Measurements from ENCODE around the gene GTF2H4.
A peak's percentile ranks its signal among the peaks of the same experiment; 100 is the strongest.
"Not testable (repeated sequence)": the region's sequence is repeated elsewhere in the genome, so short reads cannot be mapped to it uniquely, and the experiment has no call there.

GTF2H4 gene

GRCh38 chr6:30907758-30908591, at the start of gene GTF2H4:
GTF2H4 (plus strand) TSS chr6:30908207.
- peak; percentile 95 for DNase-seq

- not testable (repeated sequence) for DNase-seq
Observed at GRCh38 chr6:30859726-30860125, 48.3 kb upstream of the GTF2H4 start.

DNA sequence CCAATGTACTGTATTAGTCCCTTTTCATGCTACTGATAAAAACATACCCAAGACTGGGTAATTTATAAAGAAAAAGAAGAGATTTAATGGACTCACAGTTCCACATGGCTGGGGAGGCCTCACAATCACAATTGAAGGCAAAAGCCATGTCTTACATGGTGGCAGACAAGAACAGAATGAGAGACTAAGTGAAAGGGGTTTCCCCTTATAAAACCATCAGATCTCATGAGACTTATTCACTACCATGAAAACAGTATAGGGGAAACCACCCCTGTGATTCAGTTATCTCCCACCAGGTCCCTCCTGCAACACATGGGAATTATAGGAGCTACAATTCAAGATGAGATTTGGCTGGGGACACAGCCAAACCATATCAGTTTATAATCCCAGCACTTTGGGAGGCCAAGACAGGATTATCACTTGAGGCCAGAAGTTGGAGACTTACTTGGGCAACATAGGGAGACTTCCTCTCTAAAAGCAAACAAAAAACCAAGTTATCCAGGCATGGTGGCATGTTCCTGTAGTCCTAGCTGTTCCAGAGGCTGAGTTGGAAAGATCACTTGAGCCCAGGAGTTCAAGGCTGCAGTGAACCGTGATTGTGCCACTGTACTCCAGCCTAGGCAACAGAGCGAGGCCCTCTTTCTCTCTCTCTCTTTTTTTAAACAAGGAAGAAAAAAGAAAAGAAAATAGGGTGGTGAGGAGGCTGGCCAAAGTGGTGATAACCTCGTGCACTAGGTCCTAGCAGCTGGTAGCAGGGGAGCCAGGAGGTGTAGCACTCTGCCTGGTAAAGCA, 46.6 kb upstream of the GTF2H4 start:
- DNase-seq, result no peak

DNA sequence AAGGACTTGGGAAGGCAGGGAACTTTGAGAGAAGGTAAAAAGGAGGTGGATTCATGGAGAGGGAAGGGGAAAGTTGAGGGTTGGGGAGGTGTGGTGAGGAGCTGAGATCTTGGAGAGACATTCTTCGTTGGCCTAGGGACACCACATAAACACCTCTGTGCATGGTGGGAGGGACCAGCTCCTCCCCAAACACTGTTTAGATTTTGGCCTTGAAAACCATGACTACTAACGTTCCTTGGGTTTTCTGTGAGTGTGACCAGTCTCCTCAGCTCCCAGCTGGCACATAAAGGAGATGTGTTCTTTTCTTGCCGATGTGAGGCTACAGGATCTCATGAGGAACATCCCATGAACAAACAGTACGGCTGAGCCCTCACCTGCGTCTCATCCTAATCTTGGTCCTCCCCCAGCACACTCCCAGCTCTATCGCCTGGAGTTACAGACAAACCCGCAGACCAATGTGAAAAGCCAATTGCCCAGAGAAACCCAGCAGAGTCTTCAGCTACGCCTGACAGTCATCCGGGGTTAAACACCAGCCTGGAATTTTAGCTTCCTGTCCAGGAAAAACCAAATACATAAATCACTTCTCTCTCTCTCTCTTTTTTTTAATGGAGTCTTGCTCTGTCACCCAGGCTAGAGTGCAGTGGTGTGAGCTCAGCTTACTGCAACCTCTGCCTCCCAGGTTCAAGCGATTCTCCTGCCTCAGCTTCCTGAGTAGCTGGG, 45.7 kb upstream of the GTF2H4 start:
- DNase-seq, result no peak

- DNase-seq, result no peak
Observed at GRCh38 chr6:30864325-30864724, 43.7 kb upstream of the GTF2H4 start.

GRCh38 chr6:30869241-30869749, 38.7 kb upstream of the GTF2H4 start:
- DNase-seq, result not testable (repeated sequence)

DNA sequence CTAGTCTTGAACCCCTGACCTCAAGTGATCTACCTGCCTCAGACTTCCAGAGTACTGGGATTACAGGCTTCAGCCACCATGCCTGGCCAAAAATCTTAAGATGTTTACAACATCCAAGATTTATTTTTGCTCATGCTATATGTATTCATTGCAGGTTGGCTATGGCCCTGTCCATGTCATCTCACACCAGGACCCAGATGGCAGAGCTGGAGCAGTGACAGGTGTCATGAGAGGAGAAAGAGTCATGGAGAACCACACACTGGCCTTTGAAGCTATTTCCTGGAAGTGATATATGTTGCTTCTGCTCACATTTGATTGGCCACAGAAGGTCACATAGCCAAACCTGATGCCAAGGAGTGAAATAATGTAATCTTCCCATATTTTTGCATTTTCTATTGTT, 37.5 kb upstream of the GTF2H4 start:
- DNase-seq, result no peak

DNA sequence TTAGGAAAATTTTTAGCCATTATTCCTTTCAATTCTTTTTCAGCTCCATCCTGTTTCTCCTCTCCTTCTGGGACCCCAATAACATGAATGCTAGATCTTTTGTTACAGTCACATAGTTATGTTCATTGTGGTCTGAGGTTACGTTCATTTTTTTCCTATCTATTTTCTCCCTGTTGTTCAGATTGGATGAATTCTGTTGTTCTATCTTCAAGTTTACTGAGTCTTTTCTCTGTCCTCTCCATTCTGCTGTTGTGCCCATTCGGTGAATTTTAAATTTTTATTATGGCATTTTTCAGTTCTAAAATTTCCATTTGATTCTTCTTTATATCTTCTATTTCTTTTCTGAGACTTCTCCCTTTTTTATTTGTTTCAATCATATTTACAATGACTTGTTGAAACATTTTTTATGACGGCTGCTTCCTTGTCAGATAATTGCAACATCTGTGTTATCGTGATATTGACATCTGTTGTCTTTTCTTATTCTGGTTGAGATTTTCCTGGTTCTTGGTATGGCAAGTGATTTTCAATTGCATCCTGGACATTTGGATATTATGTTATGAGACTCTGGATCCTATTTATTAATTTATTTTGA, 36.3 kb upstream of the GTF2H4 start:
- no peak for DNase-seq

DNA sequence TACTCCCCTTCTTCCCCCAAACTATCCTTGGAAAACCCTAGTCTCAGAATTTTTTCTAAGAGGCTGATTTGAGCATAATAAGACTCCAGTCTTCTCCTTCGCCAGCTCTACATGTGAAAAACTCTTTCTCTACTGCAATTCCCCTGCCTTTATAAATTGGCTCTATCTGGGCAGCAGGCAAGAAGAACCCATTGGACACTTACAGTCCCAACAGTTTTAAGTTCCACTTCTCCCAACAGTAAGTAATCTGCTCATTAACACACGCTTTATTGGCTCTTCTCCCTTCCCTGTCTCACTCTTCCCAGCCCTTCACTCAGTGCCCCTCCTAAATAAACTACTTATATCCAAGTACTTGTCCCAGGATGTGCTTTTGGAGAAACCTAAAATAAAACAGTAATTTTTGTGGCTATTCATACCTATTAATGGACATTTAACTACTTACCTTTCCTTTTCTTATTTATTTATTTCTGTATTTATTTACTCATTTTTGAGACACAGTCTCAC, 34.8 kb upstream of the GTF2H4 start:
- no peak for DNase-seq

- not testable (repeated sequence) for DNase-seq
Observed at GRCh38 chr6:30873795-30874194, 34.2 kb upstream of the GTF2H4 start.

GRCh38 chr6:30875244-30876038, 32.6 kb upstream of the GTF2H4 start:
- DNase-seq, result no peak

GRCh38 chr6:30876039-30876730, 31.8 kb upstream of the GTF2H4 start:
- no peak for DNase-seq

- peak; percentile 57 for DNase-seq
Observed at GRCh38 chr6:30877419-30878262, 30.4 kb upstream of the GTF2H4 start.

DNA sequence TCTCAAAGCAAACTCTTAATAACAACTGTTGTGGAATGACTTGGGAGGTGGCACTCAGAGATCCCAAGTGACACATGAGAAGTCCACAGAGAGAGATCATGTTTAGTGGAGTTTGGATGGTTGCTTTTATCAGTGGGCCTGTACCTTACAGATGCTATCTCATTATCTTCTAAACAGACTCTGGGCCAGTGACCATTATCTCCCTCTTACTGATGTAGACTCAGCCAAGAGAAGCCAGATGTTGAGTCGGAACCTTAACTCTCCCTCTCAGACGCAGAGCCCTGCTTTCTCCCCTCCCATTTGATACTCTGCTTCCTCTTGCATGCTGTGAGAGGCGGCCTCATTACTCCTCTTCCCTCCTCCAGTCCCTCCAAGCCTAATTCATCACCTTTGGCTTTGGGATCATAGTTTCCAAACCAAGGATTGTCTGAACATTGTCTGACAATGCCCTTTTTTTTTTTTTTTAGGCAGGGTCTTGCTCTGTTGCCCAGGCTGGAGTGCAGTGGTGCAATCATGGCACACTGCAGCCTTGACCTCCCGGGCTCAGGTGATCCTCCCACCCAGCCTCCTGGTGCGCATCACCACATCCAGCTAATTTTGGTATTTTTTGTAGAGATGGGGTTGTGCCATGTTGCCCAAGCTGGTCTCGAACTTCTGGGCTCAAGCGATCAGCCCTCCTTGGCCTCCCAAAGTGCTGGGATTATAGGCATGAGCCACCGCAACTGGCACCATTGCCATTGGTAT, 28.2 kb upstream of the GTF2H4 start:
- DNase-seq, result no peak

GRCh38 chr6:30880698-30881252, 27.2 kb upstream of the GTF2H4 start:
- no peak for DNase-seq

- no peak for DNase-seq
Observed at GRCh38 chr6:30881392-30882203, 26.4 kb upstream of the GTF2H4 start.

- no peak for DNase-seq
Observed at GRCh38 chr6:30882204-30882758, 25.7 kb upstream of the GTF2H4 start.

Data from NCI-H1092 (cell line).